Naive thymus-derived CD4-positive, alpha-beta T cell (primary cell): ENCODE results near the gene TBX15. TPM values are rescaled to one million over a fixed set of nuclear protein-coding genes. Genes with fewer than 3 reads are reported as not detected.
"Not testable (repeated sequence)": the region's sequence is repeated elsewhere in the genome, so short reads cannot be mapped to it uniquely, and the experiment has no call there.

Experiments used
- ATAC-seq: fragments of 150-1000 bp; cut with Tn5 transposase; 2 replicates; pipeline ENCODE4 v1.10.0; 2021; ENCODE audit warnings: mild to moderate bottlenecking, moderate library complexity
- CTCF ChIA-PET: fragments of 350-600 bp; sonication (Branson Sonifier 250); formaldehyde crosslinking; loops from one replicate; lab custom pipeline; 2021; ENCODE audit warnings: antibody characterized with exemption; lab: Charles Lee
- POLR2A ChIA-PET: fragments of 350-600 bp; sonication (Branson Sonifier 250); formaldehyde crosslinking; loops from one replicate; lab custom pipeline; 2021; ENCODE audit warnings: antibody characterized with exemption, inconsistent platforms; lab: Charles Lee
- DNase-seq, 9 donors: peaks; one replicate each; pipeline versions ENCODE4 v3.0.0 to v3.0.0-alpha.2; 2020 to 2022; ENCODE audit warnings: mixed read lengths in 1 of 9
- H3K27ac ChIP-seq: one replicate; pipeline ENCODE4 v1.7.0; 2013; ENCODE audit warnings: mild to moderate bottlenecking, low read depth, low read length, moderate library complexity
- H3K27me3 ChIP-seq, 2 donors: one replicate each; pipeline ENCODE4 v1.7.0; 2013; ENCODE audit warnings: low read length in 2 of 2, mild to moderate bottlenecking in 2 of 2, moderate library complexity in 2 of 2; ENCODE audit not compliant: control insufficient read depth in 2 of 2, insufficient read depth in 2 of 2
- H3K36me3 ChIP-seq, 3 experiments: 1 replicate in 2 of 3; 2 replicates in 1 of 3; pipeline ENCODE4 v1.7.0; 2013; ENCODE audit warnings: low read length in 3 of 3, mild to moderate bottlenecking in 3 of 3, moderate library complexity in 1 of 3; ENCODE audit not compliant: insufficient read depth in 3 of 3, control insufficient read depth in 2 of 3
- H3K4me1 ChIP-seq, 2 donors: one replicate each; pipeline ENCODE4 v1.7.0; 2013; ENCODE audit warnings: low read length in 2 of 2, mild to moderate bottlenecking in 2 of 2, moderate library complexity in 1 of 2; ENCODE audit not compliant: control insufficient read depth in 2 of 2, insufficient read depth in 2 of 2
- H3K4me3 ChIP-seq: 2 replicates; pipeline ENCODE4 v1.7.0; 2013; ENCODE audit warnings: mild to moderate bottlenecking, low read length
- H3K9me3 ChIP-seq, 3 experiments: 1 replicate in 2 of 3; 2 replicates in 1 of 3; pipeline ENCODE4 v1.7.0; 2013; ENCODE audit warnings: low read length in 3 of 3; ENCODE audit not compliant: control insufficient read depth in 2 of 3
- H3K27ac Mint-ChIP-seq, 9 donors: one replicate each; pipeline ENCODE4 v1.8.0; 2020 to 2022; ENCODE audit warnings: mixed read lengths in 9 of 9, mild to moderate bottlenecking in 8 of 9, moderate library complexity in 5 of 9, inconsistent platforms in 2 of 9
- H3K27me3 Mint-ChIP-seq, 5 donors: one replicate each; pipeline ENCODE4 v1.8.0; 2021 to 2022; ENCODE audit warnings: mixed read lengths in 5 of 5, mild to moderate bottlenecking in 1 of 5
- H3K36me3 Mint-ChIP-seq, 5 donors: one replicate each; pipeline ENCODE4 v1.8.0; 2020 to 2022; ENCODE audit warnings: mixed read lengths in 5 of 5, mild to moderate bottlenecking in 3 of 5, inconsistent platforms in 1 of 5
- H3K4me1 Mint-ChIP-seq, 7 donors: one replicate each; pipeline ENCODE4 v1.8.0; 2020 to 2022; ENCODE audit warnings: mixed read lengths in 7 of 7, mild to moderate bottlenecking in 3 of 7, inconsistent platforms in 1 of 7
- H3K4me3 Mint-ChIP-seq, 10 donors: one replicate each; pipeline ENCODE4 v1.8.0; 2020 to 2022; ENCODE audit warnings: mild to moderate bottlenecking in 10 of 10, mixed read lengths in 10 of 10, moderate library complexity in 6 of 10, inconsistent platforms in 2 of 10
- H3K9me3 Mint-ChIP-seq, 11 donors: one replicate each; pipeline ENCODE4 v1.8.0; 2020 to 2022; ENCODE audit warnings: mixed read lengths in 11 of 11, mild to moderate bottlenecking in 4 of 11, inconsistent platforms in 1 of 11, moderate library complexity in 1 of 11
- intact Hi-C, 2 donors: fragments of 100-400 bp; cut with micrococcal nuclease; formaldehyde crosslinking; loops; one replicate each; pipeline ENCODE4 v1.15.1; 2023
- polyA plus RNA-seq, 2 donors: library from polyadenylated mRNA; unstranded; fragments of 300-500 nt; fragmentation: Illumina TruSeq; gene quantifications; one replicate each; pipeline ENCODE4 v1.2.3, GENCODE V29; 2021
- total RNA-seq, 6 experiments: library from RNA in 5 of 6; stranded (reverse) in 5 of 6; gene quantifications; 1 replicate in 5 of 6; 2 replicates in 1 of 6; pipeline ENCODE4 v1.2.3 and lab custom pipeline; 2021 to 2026

TBX15 gene
- total and polyA plus RNA-seq, 7 experiments from 2014 or later = not detected

GRCh38 chr1:118961156-118961555 lies 27.0 kb downstream of the TBX15 start:
- H3K4me3 ChIP-seq = no peak overlapping the region
- ChIA-PET POLR2A (no interaction called here), CTCF (no interaction called here)
- H3K4me1 ChIP-seq = no peaks in the 10 kb centered on the region
- H3K27me3 ChIP-seq = no peaks in the 10 kb centered on the region
- H3K36me3 Mint-ChIP-seq = peaks cover 0 to 3% (median 0%) of the 10 kb centered on the region in 5 donors
- peaks cover 1 to 13% (median 3%) of the 10 kb centered on the region in 11 donors for H3K9me3 Mint-ChIP-seq
- intact Hi-C loops = no loop called here
- H3K27me3 Mint-ChIP-seq = peaks cover 0 to 24% (median 21%) of the 10 kb centered on the region in 5 donors
- no peak overlapping the region for H3K4me3 Mint-ChIP-seq
- H3K4me1 Mint-ChIP-seq = no peaks in the 10 kb centered on the region
- DNase-seq (no peak), ATAC-seq (no peak)
- peaks cover 0 to 6% (median 0%) of the 10 kb centered on the region in 3 experiments for H3K9me3 ChIP-seq
- H3K36me3 ChIP-seq = no peaks in the 10 kb centered on the region
- H3K27ac ChIP-seq = no peak overlapping the region
- no peak overlapping the region for H3K27ac Mint-ChIP-seq

GRCh38 chr1:118960567-118961136 lies 27.5 kb downstream of the TBX15 start:
- CTCF ChIA-PET = no interaction called here
- Mint-ChIP-seq H3K4me3 (no peak overlapping the region), H3K4me1 (no peaks in the 10 kb centered on the region), H3K36me3 (peaks cover 0 to 3% (median 0%) of the 10 kb centered on the region in 5 donors), H3K9me3 (peaks cover 1 to 15% (median 3%) of the 10 kb centered on the region in 11 donors), H3K27ac (no peak overlapping the region), H3K27me3 (peaks cover 0 to 24% (median 21%) of the 10 kb centered on the region in 5 donors)
- H3K27ac ChIP-seq = no peak overlapping the region
- DNase-seq = no peak
- POLR2A ChIA-PET = no interaction called here
- no peaks in the 10 kb centered on the region for H3K27me3 ChIP-seq
- no peak for ATAC-seq
- H3K4me3 ChIP-seq = no peak overlapping the region
- intact Hi-C loops = no loop called here
- no peaks in the 10 kb centered on the region for H3K4me1 ChIP-seq
- peaks cover 0 to 6% (median 0%) of the 10 kb centered on the region in 3 experiments for H3K9me3 ChIP-seq
- no peaks in the 10 kb centered on the region for H3K36me3 ChIP-seq

- H3K4me3 ChIP-seq = no peak overlapping the region
- no peaks in the 10 kb centered on the region for H3K4me1 Mint-ChIP-seq
- no peak for DNase-seq
Observed at GRCh38 chr1:118960026-118960561, 28.0 kb downstream of the TBX15 start.

GRCh38 chr1:118958937-118959631 lies 29.1 kb downstream of the TBX15 start:
- H3K27me3 Mint-ChIP-seq = peaks cover 0 to 22% (median 20%) of the 10 kb centered on the region in 5 donors
- H3K27ac ChIP-seq = no peak overlapping the region
- no peaks in the 10 kb centered on the region for H3K36me3 ChIP-seq
- POLR2A ChIA-PET = no interaction called here
- DNase-seq (no peak), ATAC-seq (no peak)
- H3K4me1 Mint-ChIP-seq = no peaks in the 10 kb centered on the region
- CTCF ChIA-PET = no interaction called here
- no peaks in the 10 kb centered on the region for H3K4me1 ChIP-seq
- peaks cover 2 to 17% (median 4%) of the 10 kb centered on the region in 11 donors for H3K9me3 Mint-ChIP-seq
- H3K4me3 Mint-ChIP-seq = no peak overlapping the region
- peaks cover 0 to 3% (median 0%) of the 10 kb centered on the region in 5 donors for H3K36me3 Mint-ChIP-seq
- H3K4me3 ChIP-seq = no peak overlapping the region
- intact Hi-C loops = no loop called here
- H3K27ac Mint-ChIP-seq = no peak overlapping the region
- H3K27me3 ChIP-seq = no peaks in the 10 kb centered on the region
- H3K9me3 ChIP-seq = peaks cover 0 to 6% (median 0%) of the 10 kb centered on the region in 3 experiments

More at GRCh38 chr1:118960026-118960561, 28.0 kb downstream of the TBX15 start:
- H3K36me3 ChIP-seq = no peaks in the 10 kb centered on the region
- ChIA-PET POLR2A (no interaction called here), CTCF (no interaction called here)
- no peak for ATAC-seq
- intact Hi-C loops = no loop called here
- peaks cover 2 to 17% (median 4%) of the 10 kb centered on the region in 11 donors for H3K9me3 Mint-ChIP-seq
- peaks cover 0 to 3% (median 0%) of the 10 kb centered on the region in 5 donors for H3K36me3 Mint-ChIP-seq
- no peaks in the 10 kb centered on the region for H3K4me1 ChIP-seq
- no peak overlapping the region for H3K4me3 Mint-ChIP-seq
- peaks cover 0 to 24% (median 21%) of the 10 kb centered on the region in 5 donors for H3K27me3 Mint-ChIP-seq
- H3K27me3 ChIP-seq = no peaks in the 10 kb centered on the region
- peaks cover 0 to 6% (median 0%) of the 10 kb centered on the region in 3 experiments for H3K9me3 ChIP-seq
- H3K27ac Mint-ChIP-seq = no peak overlapping the region
- H3K27ac ChIP-seq = no peak overlapping the region

GRCh38 chr1:118958140-118958539 lies 30.0 kb downstream of the TBX15 start:
- Mint-ChIP-seq H3K4me1 (no peaks in the 10 kb centered on the region), H3K9me3 (peaks cover 0 to 17% (median 2%) of the 10 kb centered on the region in 11 donors), H3K36me3 (peaks cover 0 to 3% (median 0%) of the 10 kb centered on the region in 5 donors), H3K27ac (no peak overlapping the region), H3K4me3 (no peak overlapping the region), H3K27me3 (peaks cover 0 to 25% (median 13%) of the 10 kb centered on the region in 5 donors)
- intact Hi-C loops = no loop called here
- Histone ChIP-seq H3K4me1 (no peaks in the 10 kb centered on the region), H3K36me3 (no peaks in the 10 kb centered on the region), H3K27me3 (no peaks in the 10 kb centered on the region), H3K4me3 (no peak overlapping the region), H3K9me3 (peaks cover 0 to 2% (median 0%) of the 10 kb centered on the region in 3 experiments), H3K27ac (no peak overlapping the region)
- ChIA-PET POLR2A (no interaction called here), CTCF (no interaction called here)
- ATAC-seq (no peak), DNase-seq (no peak)

- H3K4me3 ChIP-seq, H3K27ac ChIP-seq, DNase-seq, H3K36me3 ChIP-seq, H3K4me1 ChIP-seq, H3K27ac Mint-ChIP-seq, H3K36me3 Mint-ChIP-seq, ATAC-seq, CTCF ChIA-PET, H3K4me3 Mint-ChIP-seq, intact Hi-C loops, H3K9me3 ChIP-seq, POLR2A ChIA-PET, H3K27me3 ChIP-seq, H3K4me1 Mint-ChIP-seq: not testable (repeated sequence)
- H3K27me3 Mint-ChIP-seq = peaks cover 0 to 24% (median 12%) of the 10 kb centered on the region in 5 donors
- peaks cover 0 to 17% (median 2%) of the 10 kb centered on the region in 11 donors for H3K9me3 Mint-ChIP-seq
Observed at GRCh38 chr1:118957579-118957978, 30.6 kb downstream of the TBX15 start.
